ENCODE results near the gene FAM53B.

Gene FAM53B

DNA sequence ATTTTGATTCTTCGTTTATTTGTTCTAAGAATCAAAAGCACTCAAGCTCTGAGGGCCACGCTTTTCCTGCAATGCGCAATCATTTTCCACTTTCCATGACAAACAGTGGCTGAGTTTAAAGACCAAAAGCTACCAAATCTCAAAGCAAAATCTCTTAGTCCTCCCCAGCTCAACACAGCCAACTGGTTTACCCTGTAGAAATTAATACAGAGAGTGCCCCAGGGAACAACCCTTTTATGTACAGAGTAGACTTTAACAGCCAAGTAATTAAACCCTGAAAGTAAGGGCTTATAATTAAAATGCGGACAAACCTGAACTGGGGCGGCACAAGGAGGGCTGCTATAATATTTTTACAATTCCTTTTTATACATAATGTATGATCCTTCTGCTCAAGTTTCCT, 53.2 kb downstream of the FAM53B start:
- Histone ChIP-seq H4K8ac (ENCODE audit: low read depth, low read length) (no peak overlapping the region), H2AK5ac (ENCODE audit: low read depth, low read length) (no peak overlapping the region), H2BK12ac (ENCODE audit: low read length) (no peak overlapping the region), H3K18ac (ENCODE audit: low read length) (no peak overlapping the region), H3K36me3 (replicated peaks in 1 of 2; ENCODE audit: control insufficient read depth in 2 of 2, insufficient read depth in 2 of 2, low read length in 2 of 2) (peaks cover 17 to 78% of the 10 kb centered on the region in 2 donors), H3K4me3 (ENCODE audit: low read length in 2 of 2) (no peak overlapping the region), H3K9ac (ENCODE audit: low read depth, low read length, poor library complexity) (no peak overlapping the region), H3K9me3 (replicated peaks in 1 of 2; ENCODE audit: control insufficient read depth in 2 of 2, insufficient read depth in 1 of 2, low read depth in 1 of 2, low read length in 2 of 2) (peaks cover 0 to 2% of the 10 kb centered on the region in 2 donors), H2BK15ac (ENCODE audit: low read length) (no peak overlapping the region), H3K23ac (ENCODE audit: low read depth, low read length, poor library complexity) (no peak overlapping the region), H3K27me3 (ENCODE audit: control insufficient read depth in 3 of 3, insufficient read depth in 3 of 3, low read depth in 1 of 3, low read length in 3 of 3) (no peaks in the 10 kb centered on the region), H3K4me1 (ENCODE audit: control insufficient read depth in 2 of 2, insufficient read depth in 1 of 2, low read depth in 1 of 2, low read length in 2 of 2) (peaks cover 7 to 17% of the 10 kb centered on the region in 2 donors), H2BK5ac (ENCODE audit: low read length) (no peak overlapping the region), H2AFZ (ENCODE audit: low read length) (no peak overlapping the region), H3K4me2 (ENCODE audit: insufficient read depth, low read length, poor library complexity, severe bottlenecking) (no peak overlapping the region), H3K14ac (ENCODE audit: low read length) (no peak overlapping the region), H4K91ac (ENCODE audit: low read depth, low read length, poor library complexity) (no peak overlapping the region), H3K4ac (ENCODE audit: low read length) (no peak overlapping the region), H3K27ac (replicated peaks; ENCODE audit: low read length) (no peak overlapping the region), H2BK120ac (ENCODE audit: low read depth, low read length) (no peak overlapping the region), H3K79me1 (ENCODE audit: low read depth, low read length) (peaks cover 3% of the 10 kb centered on the region)
- no peak for DNase-seq (ENCODE audit: low spot score)
- no CpG with 5 or more reads among the region's 5 CpGs for WGBS, 2 donors (ENCODE audit: extremely low coverage in 2 of 2, insufficient read length in 2 of 2, insufficient replicate concordance in 1 of 2)

DNA sequence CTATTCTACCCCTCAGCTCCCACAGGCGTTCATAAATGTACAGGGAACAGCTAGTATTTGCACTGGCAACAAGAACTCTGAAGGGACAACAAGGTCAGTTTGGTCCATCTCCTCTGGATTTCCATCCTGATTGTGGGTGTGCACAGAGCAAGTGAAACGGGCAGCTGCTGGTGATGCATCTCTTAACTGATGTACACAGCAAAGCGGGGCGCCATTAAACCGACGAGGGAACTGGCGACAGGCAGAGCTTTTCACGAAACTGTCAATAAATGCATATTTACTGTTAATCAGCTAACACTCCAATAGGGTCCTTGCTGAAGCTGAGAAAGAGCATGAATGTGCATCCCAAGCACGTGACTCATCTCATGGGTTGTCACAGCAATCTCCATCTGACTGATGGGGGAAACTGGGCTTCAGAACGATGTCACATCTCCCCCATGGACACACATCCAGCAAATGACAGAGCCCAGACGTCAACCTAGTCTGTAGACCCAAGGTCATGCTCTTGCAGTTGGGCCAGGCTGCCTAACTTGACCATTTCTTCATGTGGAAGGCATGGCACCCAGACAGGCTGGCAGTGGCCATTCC, 54.2 kb downstream of the FAM53B start:
- no peak overlapping the region for H3K4me2 ChIP-seq (ENCODE audit: insufficient read depth, low read length, poor library complexity, severe bottlenecking)
- no peak overlapping the region for H2BK5ac ChIP-seq (ENCODE audit: low read length)
- no peak overlapping the region for H3K4ac ChIP-seq (ENCODE audit: low read length)
- H3K4me1 ChIP-seq (ENCODE audit: control insufficient read depth in 2 of 2, insufficient read depth in 1 of 2, low read depth in 1 of 2, low read length in 2 of 2): peaks cover 7 to 19% of the 10 kb centered on the region in 2 donors
- no peak overlapping the region for H2BK12ac ChIP-seq (ENCODE audit: low read length)
- H3K23ac ChIP-seq (ENCODE audit: low read depth, low read length, poor library complexity): no peak overlapping the region
- no peak overlapping the region for H2AK5ac ChIP-seq (ENCODE audit: low read depth, low read length)
- no peak overlapping the region for H2AFZ ChIP-seq (ENCODE audit: low read length)
- H3K27me3 ChIP-seq (ENCODE audit: control insufficient read depth in 3 of 3, insufficient read depth in 3 of 3, low read depth in 1 of 3, low read length in 3 of 3): no peaks in the 10 kb centered on the region
- no peak overlapping the region for H3K9ac ChIP-seq (ENCODE audit: low read depth, low read length, poor library complexity)
- WGBS, 2 donors (ENCODE audit: extremely low coverage in 2 of 2, insufficient read length in 2 of 2, insufficient replicate concordance in 1 of 2): no CpG with 5 or more reads among the region's 11 CpGs
- H3K18ac ChIP-seq (ENCODE audit: low read length): no peak overlapping the region
- H4K91ac ChIP-seq (ENCODE audit: low read depth, low read length, poor library complexity): no peak overlapping the region
- no peak overlapping the region for H3K14ac ChIP-seq (ENCODE audit: low read length)
- H3K27ac ChIP-seq (replicated peaks; ENCODE audit: low read length): no peak overlapping the region
- DNase-seq (ENCODE audit: low spot score): no peak
- no peak overlapping the region for H3K4me3 ChIP-seq (ENCODE audit: low read length in 2 of 2)
- no peak overlapping the region for H2BK120ac ChIP-seq (ENCODE audit: low read depth, low read length)
- H3K36me3 ChIP-seq (replicated peaks in 1 of 2; ENCODE audit: control insufficient read depth in 2 of 2, insufficient read depth in 2 of 2, low read length in 2 of 2): peaks cover 15 to 72% of the 10 kb centered on the region in 2 donors
- no peak overlapping the region for H2BK15ac ChIP-seq (ENCODE audit: low read length)
- H3K9me3 ChIP-seq (replicated peaks in 1 of 2; ENCODE audit: control insufficient read depth in 2 of 2, insufficient read depth in 1 of 2, low read depth in 1 of 2, low read length in 2 of 2): peaks cover 0 to 2% of the 10 kb centered on the region in 2 donors
- H4K8ac ChIP-seq (ENCODE audit: low read depth, low read length): no peak overlapping the region
- peaks cover 5% of the 10 kb centered on the region for H3K79me1 ChIP-seq (ENCODE audit: low read depth, low read length)

DNA sequence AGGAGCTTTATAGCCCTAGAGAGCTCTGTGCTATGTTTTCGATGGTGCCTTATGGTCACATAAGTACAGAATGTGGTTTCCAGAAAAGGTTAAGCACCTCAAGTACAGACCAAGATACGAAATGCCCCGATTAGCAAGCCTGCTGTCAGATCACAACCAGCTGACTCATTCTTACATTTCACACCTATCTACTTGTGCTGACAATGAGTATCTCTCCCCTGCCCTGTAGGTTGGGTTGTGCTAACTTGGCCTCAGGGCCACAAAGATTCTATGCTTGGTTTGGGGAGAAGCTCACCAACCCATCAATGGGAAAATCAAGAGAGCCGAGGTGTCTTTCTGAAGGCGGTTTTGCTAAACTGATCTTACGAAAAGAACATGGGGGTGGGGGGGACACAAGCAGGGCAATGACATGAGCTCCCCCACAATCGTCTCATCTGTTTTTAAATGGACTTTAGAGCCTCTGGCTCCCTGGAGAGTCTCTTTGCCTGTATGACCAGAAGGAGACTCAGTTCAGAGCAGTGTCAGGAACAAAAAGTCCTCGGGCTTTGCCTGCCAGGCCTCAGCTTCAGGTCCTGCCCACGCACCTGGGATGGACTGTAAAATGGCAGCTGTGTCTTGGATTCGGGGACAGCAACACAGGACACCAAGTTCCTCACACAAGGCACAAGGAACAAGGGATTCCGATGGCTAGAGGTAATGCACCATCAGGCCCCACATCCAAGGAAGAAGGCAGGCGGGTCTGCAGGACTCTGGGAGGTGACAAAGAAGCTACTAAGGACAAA, 55.1 kb downstream of the FAM53B start:
- Histone ChIP-seq H3K4me3 (ENCODE audit: low read length in 2 of 2) (no peak overlapping the region), H3K27ac (replicated peaks; ENCODE audit: low read length) (no peak overlapping the region), H2BK15ac (ENCODE audit: low read length) (no peak overlapping the region), H3K4ac (ENCODE audit: low read length) (no peak overlapping the region), H2BK12ac (ENCODE audit: low read length) (no peak overlapping the region), H4K8ac (ENCODE audit: low read depth, low read length) (no peak overlapping the region), H3K79me1 (ENCODE audit: low read depth, low read length) (peaks cover 5% of the 10 kb centered on the region), H3K4me2 (ENCODE audit: insufficient read depth, low read length, poor library complexity, severe bottlenecking) (no peak overlapping the region), H3K18ac (ENCODE audit: low read length) (peak overlapping the region; percentile 11), H3K4me1 (ENCODE audit: control insufficient read depth in 2 of 2, insufficient read depth in 1 of 2, low read depth in 1 of 2, low read length in 2 of 2) (peaks cover 7 to 19% of the 10 kb centered on the region in 2 donors), H3K23ac (ENCODE audit: low read depth, low read length, poor library complexity) (no peak overlapping the region), H2BK120ac (ENCODE audit: low read depth, low read length) (no peak overlapping the region), H3K14ac (ENCODE audit: low read length) (no peak overlapping the region), H3K36me3 (replicated peaks in 1 of 2; ENCODE audit: control insufficient read depth in 2 of 2, insufficient read depth in 2 of 2, low read length in 2 of 2) (peaks cover 11 to 67% of the 10 kb centered on the region in 2 donors), H3K9ac (ENCODE audit: low read depth, low read length, poor library complexity) (no peak overlapping the region), H2AK5ac (ENCODE audit: low read depth, low read length) (no peak overlapping the region), H2BK5ac (ENCODE audit: low read length) (no peak overlapping the region), H3K9me3 (replicated peaks in 1 of 2; ENCODE audit: control insufficient read depth in 2 of 2, insufficient read depth in 1 of 2, low read depth in 1 of 2, low read length in 2 of 2) (peaks cover 0 to 2% of the 10 kb centered on the region in 2 donors), H3K27me3 (ENCODE audit: control insufficient read depth in 3 of 3, insufficient read depth in 3 of 3, low read depth in 1 of 3, low read length in 3 of 3) (no peaks in the 10 kb centered on the region), H4K91ac (ENCODE audit: low read depth, low read length, poor library complexity) (no peak overlapping the region), H2AFZ (ENCODE audit: low read length) (no peak overlapping the region)
- no CpG with 5 or more reads among the region's 12 CpGs for WGBS, 2 donors (ENCODE audit: extremely low coverage in 2 of 2, insufficient read length in 2 of 2, insufficient replicate concordance in 1 of 2)
- DNase-seq (ENCODE audit: low spot score): no peak

DNA sequence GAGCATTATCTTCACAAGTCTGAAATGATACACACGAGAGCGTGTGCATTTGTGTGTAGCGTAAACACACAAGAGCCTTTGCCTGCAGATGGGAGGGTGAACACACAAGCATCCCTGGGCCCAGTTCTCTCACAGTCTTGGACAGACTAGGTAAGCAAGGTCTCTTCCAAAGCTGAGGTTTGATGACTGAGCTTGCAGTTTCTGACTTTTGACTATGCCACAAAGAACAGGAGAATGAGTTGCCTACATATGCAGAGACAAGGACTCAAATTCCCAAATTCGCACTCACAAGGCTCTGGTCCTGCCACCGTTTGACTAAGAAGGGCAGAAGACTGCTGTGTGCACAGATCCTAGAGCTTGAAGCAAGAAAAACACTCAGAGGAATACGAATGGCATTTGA, 55.8 kb downstream of the FAM53B start:
- Histone ChIP-seq H2AK5ac (ENCODE audit: low read depth, low read length) (no peak overlapping the region), H2BK15ac (ENCODE audit: low read length) (no peak overlapping the region), H4K91ac (ENCODE audit: low read depth, low read length, poor library complexity) (no peak overlapping the region), H3K9ac (ENCODE audit: low read depth, low read length, poor library complexity) (no peak overlapping the region), H2AFZ (ENCODE audit: low read length) (no peak overlapping the region), H3K23ac (ENCODE audit: low read depth, low read length, poor library complexity) (no peak overlapping the region), H3K4me3 (ENCODE audit: low read length in 2 of 2) (no peak overlapping the region), H3K79me1 (ENCODE audit: low read depth, low read length) (peaks cover 5% of the 10 kb centered on the region), H3K4me2 (ENCODE audit: insufficient read depth, low read length, poor library complexity, severe bottlenecking) (no peak overlapping the region), H3K18ac (ENCODE audit: low read length) (no peak overlapping the region), H3K14ac (ENCODE audit: low read length) (no peak overlapping the region), H2BK120ac (ENCODE audit: low read depth, low read length) (no peak overlapping the region), H3K27me3 (ENCODE audit: control insufficient read depth in 3 of 3, insufficient read depth in 3 of 3, low read depth in 1 of 3, low read length in 3 of 3) (no peaks in the 10 kb centered on the region), H3K36me3 (replicated peaks in 1 of 2; ENCODE audit: control insufficient read depth in 2 of 2, insufficient read depth in 2 of 2, low read length in 2 of 2) (peaks cover 11 to 66% of the 10 kb centered on the region in 2 donors), H3K4ac (ENCODE audit: low read length) (no peak overlapping the region), H4K8ac (ENCODE audit: low read depth, low read length) (no peak overlapping the region), H2BK12ac (ENCODE audit: low read length) (no peak overlapping the region), H3K27ac (replicated peaks; ENCODE audit: low read length) (no peak overlapping the region), H2BK5ac (ENCODE audit: low read length) (no peak overlapping the region), H3K4me1 (ENCODE audit: control insufficient read depth in 2 of 2, insufficient read depth in 1 of 2, low read depth in 1 of 2, low read length in 2 of 2) (peaks cover 7 to 16% of the 10 kb centered on the region in 2 donors), H3K9me3 (replicated peaks in 1 of 2; ENCODE audit: control insufficient read depth in 2 of 2, insufficient read depth in 1 of 2, low read depth in 1 of 2, low read length in 2 of 2) (peaks cover 0 to 2% of the 10 kb centered on the region in 2 donors)
- WGBS, 2 donors (ENCODE audit: extremely low coverage in 2 of 2, insufficient read length in 2 of 2, insufficient replicate concordance in 1 of 2): no CpG with 5 or more reads among the region's 6 CpGs
- DNase-seq (ENCODE audit: low spot score): no peak

Data from neuronal stem cell (in vitro differentiated cells).